Spinal cord (tissue), 10 donors: ENCODE measurements around the gene GOLGA8T. TPM values are rescaled to one million over a fixed set of nuclear protein-coding genes. Genes with fewer than 3 reads are reported as not detected.
"Not testable (repeated sequence)": the region's sequence is repeated elsewhere in the genome, so short reads cannot be mapped to it uniquely, and the experiment has no call there.

Experiments
- DNase-seq, 6 donors: peaks; one replicate each; pipeline versions ENCODE4 v3.0.0 to v3.0.0-alpha.2; 2013 to 2015; ENCODE audit warnings: low spot score in 6 of 6, low read depth in 4 of 6
- H3K27ac ChIP-seq: one replicate; pipeline ENCODE4 v1.5.1; 2013; ENCODE audit warnings: low read depth, low read length, control low read depth
- H3K27me3 ChIP-seq: one replicate; pipeline ENCODE4 v1.6.1; 2013; ENCODE audit warnings: low read length; ENCODE audit not compliant: control insufficient read depth, insufficient read depth
- H3K36me3 ChIP-seq: one replicate; pipeline ENCODE4 v1.6.1; 2013; ENCODE audit warnings: low read length; ENCODE audit not compliant: control insufficient read depth, insufficient read depth
- H3K4me1 ChIP-seq: one replicate; pipeline ENCODE4 v1.6.1; 2013; ENCODE audit warnings: low read length; ENCODE audit not compliant: control insufficient read depth, insufficient read depth
- H3K4me3 ChIP-seq: one replicate; pipeline ENCODE4 v1.5.1; 2013; ENCODE audit warnings: low read depth, low read length, control low read depth
- H3K9me3 ChIP-seq: one replicate; pipeline ENCODE4 v1.6.1; 2013; ENCODE audit warnings: low read length; ENCODE audit not compliant: control insufficient read depth, insufficient read depth
- WGBS: methylation state at CpG from one replicate; pipeline ENCODE4 v1.1.5; 2013; ENCODE audit warnings: missing lambda C conversion rate; ENCODE audit not compliant: insufficient coverage; 5-methylcytosine and 5-hydroxymethylcytosine counted together
- polyA plus RNA-seq, 2 donors: library from polyadenylated mRNA; unstranded; fragments of 120-200 nt; gene quantifications; one replicate each; pipeline ENCODE4 v1.2.1, GENCODE V29; 2013; ENCODE audit not compliant: insufficient read length in 2 of 2
- small RNA-seq: library from RNA; depleted of rRNA; stranded (forward); fragments of <200 nt; gene quantifications from one replicate; pipeline ENCODE3, GENCODE V24; 2014; ENCODE audit warnings: low replicate concordance
- total RNA-seq, 2 donors: library from RNA; depleted of rRNA in 1 of 2; stranded (reverse); fragments of 120-200 nt in 1 of 2; fragments of >200 nt in 1 of 2; gene quantifications; one replicate each; pipeline versions ENCODE4 v1.2.3 to v1.2.4, GENCODE V29; 2013 to 2014
- donor health status: healthy.

The GOLGA8T gene
- total and polyA plus RNA-seq, 4 donors, result 0.40 to 1.2 (median 0.96) TPM

- WGBS, result no CpG with 5 or more reads among the region's 1 CpG
- H3K27me3 ChIP-seq, H3K9me3 ChIP-seq, H3K4me1 ChIP-seq, DNase-seq, H3K36me3 ChIP-seq, H3K4me3 ChIP-seq, H3K27ac ChIP-seq: not testable (repeated sequence)
These were observed 54.9 kb downstream of the GOLGA8T start for GRCh38 chr15:30189754-30190153.

- H3K4me1 ChIP-seq, DNase-seq, H3K36me3 ChIP-seq, H3K27ac ChIP-seq, H3K27me3 ChIP-seq, H3K4me3 ChIP-seq, H3K9me3 ChIP-seq: not testable (repeated sequence)
- WGBS, result no CpG with 5 or more reads among the region's 23 CpGs
These were observed 56.3 kb downstream of the GOLGA8T start for GRCh38 chr15:30191143-30191542.

- no CpG with 5 or more reads among the region's 37 CpGs for WGBS
- not testable (repeated sequence) for H3K27me3 ChIP-seq, H3K36me3 ChIP-seq, H3K9me3 ChIP-seq, H3K4me1 ChIP-seq, H3K4me3 ChIP-seq, H3K27ac ChIP-seq, DNase-seq
These were observed 56.8 kb downstream of the GOLGA8T start for GRCh38 chr15:30191639-30192038.

GRCh38 chr15:30192119-30192745, 57.4 kb downstream of the GOLGA8T start:
- H3K4me1 ChIP-seq, H3K9me3 ChIP-seq, H3K4me3 ChIP-seq, DNase-seq, H3K36me3 ChIP-seq, H3K27me3 ChIP-seq, H3K27ac ChIP-seq: not testable (repeated sequence)
- no CpG with 5 or more reads among the region's 53 CpGs for WGBS

GRCh38 chr15:30192892-30193291, 58.0 kb downstream of the GOLGA8T start:
- H3K27me3 ChIP-seq, H3K9me3 ChIP-seq, H3K36me3 ChIP-seq, H3K27ac ChIP-seq, H3K4me3 ChIP-seq, DNase-seq, H3K4me1 ChIP-seq: not testable (repeated sequence)
- WGBS, result no CpG with 5 or more reads among the region's 9 CpGs

Small RNA genes within 50 kb of the gene (small RNA-seq; reads per million reads assigned to genes)
- gene AC120045.2 (not detected), gene RF00096 (not detected), gene RN7SL469P (not detected), gene RN7SL673P (not detected)

Other genes starting within 250 kb of the GOLGA8T start
- gene GOLGA8J, start 52.1 kb upstream of the GOLGA8T start, total RNA-seq, result under 1 TPM; 0.39 to 0.40 TPM
- 1 to 10 TPM in 1 of 2 donors, under 1 TPM in 1; 0.90 to 2.5 TPM for gene GOLGA8J, start 52.1 kb upstream of the GOLGA8T start, polyA plus RNA-seq